Measurements from ENCODE around the gene RASA3.

Gene RASA3

GRCh38 chr13:113955691-113956090 is 176.7 kb downstream of the RASA3 start:
- Histone ChIP-seq H3K9ac (no peak overlapping the region), H3K27ac (no peak overlapping the region), H4K20me1 (peaks cover 0 to 39% (median 0%) of the 10 kb centered on the region in 11 experiments; a peak in 4 of 22 replicates), H3K9me3 (replicated peaks in 1 of 11) (peaks cover 41 to 63% (median 55%) of the 10 kb centered on the region in 11 experiments), H3K4me3 (no peak overlapping the region), H3K4me1 (peaks cover 11 to 21% (median 13%) of the 10 kb centered on the region in 10 experiments), H3K27me3 (no peaks in the 10 kb centered on the region), H3K4me2 (no peak overlapping the region), H3K36me3 (peaks cover 0 to 27% (median 0%) of the 10 kb centered on the region in 11 experiments; a peak in 8 of 22 replicates)
- no peak for TF ChIP-seq Cebpa-rat (IDR thresholded peaks at IDR 0.05)

GRCh38 chr13:113955235-113955634 is 177.2 kb downstream of the RASA3 start:
- Histone ChIP-seq H3K4me2 (no peak overlapping the region), H3K9ac (no peak overlapping the region), H3K4me3 (no peak overlapping the region), H3K36me3 (peaks cover 0 to 27% (median 0%) of the 10 kb centered on the region in 11 experiments; a peak in 8 of 22 replicates), H3K27ac (no peak overlapping the region), H3K27me3 (no peaks in the 10 kb centered on the region), H4K20me1 (peaks cover 0 to 41% (median 0%) of the 10 kb centered on the region in 11 experiments; a peak in 4 of 22 replicates), H3K4me1 (peaks cover 14 to 25% (median 17%) of the 10 kb centered on the region in 10 experiments), H3K9me3 (replicated peaks in 1 of 11) (peaks cover 36 to 58% (median 51%) of the 10 kb centered on the region in 11 experiments)
- no peak for TF ChIP-seq Cebpa-rat (IDR thresholded peaks at IDR 0.05)

GRCh38 chr13:113954046-113954835 is 178.2 kb downstream of the RASA3 start:
- Histone ChIP-seq H3K27ac (no peak overlapping the region), H3K9me3 (replicated peaks in 1 of 11) (peaks cover 26 to 50% (median 41%) of the 10 kb centered on the region in 11 experiments), H3K4me3 (no peak overlapping the region), H4K20me1 (peaks cover 0 to 41% (median 0%) of the 10 kb centered on the region in 11 experiments; a peak in 4 of 22 replicates), H3K4me1 (peaks cover 15 to 31% (median 21%) of the 10 kb centered on the region in 10 experiments), H3K4me2 (no peak overlapping the region), H3K27me3 (no peaks in the 10 kb centered on the region), H3K9ac (no peak overlapping the region), H3K36me3 (peaks cover 0 to 27% (median 0%) of the 10 kb centered on the region in 11 experiments; a peak in 8 of 22 replicates)
- no peak for TF ChIP-seq Cebpa-rat (IDR thresholded peaks at IDR 0.05)

GRCh38 chr13:113953561-113953960 is 178.9 kb downstream of the RASA3 start:
- H3K36me3 ChIP-seq, result peaks cover 0 to 27% (median 0%) of the 10 kb centered on the region in 11 experiments; a peak in 8 of 22 replicates
- peaks cover 22 to 37% (median 28%) of the 10 kb centered on the region in 10 experiments for H3K4me1 ChIP-seq
- H3K9ac ChIP-seq, result no peak overlapping the region
- no peaks in the 10 kb centered on the region for H3K27me3 ChIP-seq
- H3K27ac ChIP-seq, result no peak overlapping the region
- no peak for TF ChIP-seq Cebpa-rat (IDR thresholded peaks at IDR 0.05)
- no peak overlapping the region for H3K4me2 ChIP-seq
- H4K20me1 ChIP-seq, result peaks cover 0 to 41% (median 0%) of the 10 kb centered on the region in 11 experiments; a peak in 4 of 22 replicates
- H3K9me3 ChIP-seq (replicated peaks in 1 of 11), result peaks cover 19 to 47% (median 38%) of the 10 kb centered on the region in 11 experiments
- no peak overlapping the region for H3K4me3 ChIP-seq

GRCh38 chr13:113952983-113953520 is 179.4 kb downstream of the RASA3 start:
- H3K4me1 ChIP-seq, result peaks cover 27 to 42% (median 33%) of the 10 kb centered on the region in 10 experiments
- H3K27ac ChIP-seq, result no peak overlapping the region
- no peak overlapping the region for H3K9ac ChIP-seq
- H4K20me1 ChIP-seq, result peaks cover 0 to 41% (median 0%) of the 10 kb centered on the region in 11 experiments; a peak in 5 of 22 replicates
- H3K27me3 ChIP-seq, result no peaks in the 10 kb centered on the region
- TF ChIP-seq Cebpa-rat (IDR thresholded peaks at IDR 0.05), result no peak
- peaks cover 0 to 27% (median 0%) of the 10 kb centered on the region in 11 experiments; a peak in 7 of 22 replicates for H3K36me3 ChIP-seq
- H3K4me2 ChIP-seq, result no peak overlapping the region
- H3K4me3 ChIP-seq, result no peak overlapping the region
- H3K9me3 ChIP-seq (replicated peaks in 1 of 11), result peaks cover 14 to 42% (median 32%) of the 10 kb centered on the region in 11 experiments; a peak in 21 of 22 replicates

GRCh38 chr13:113952151-113952982 is 180.1 kb downstream of the RASA3 start:
- H3K9me3 ChIP-seq (replicated peaks in 1 of 11), result peaks cover 8 to 35% (median 28%) of the 10 kb centered on the region in 11 experiments; a peak in 21 of 22 replicates
- H3K4me2 ChIP-seq, result no peak overlapping the region
- no peak overlapping the region for H3K27ac ChIP-seq
- H3K27me3 ChIP-seq, result no peaks in the 10 kb centered on the region
- H3K4me3 ChIP-seq, result no peak overlapping the region
- no peak for TF ChIP-seq Cebpa-rat (IDR thresholded peaks at IDR 0.05)
- H3K4me1 ChIP-seq, result peaks cover 34 to 49% (median 40%) of the 10 kb centered on the region in 10 experiments
- peaks cover 0 to 41% (median 0%) of the 10 kb centered on the region in 11 experiments; a peak in 5 of 22 replicates for H4K20me1 ChIP-seq
- H3K36me3 ChIP-seq, result peaks cover 0 to 27% (median 0%) of the 10 kb centered on the region in 11 experiments; a peak in 7 of 22 replicates
- H3K9ac ChIP-seq, result no peak overlapping the region

- Histone ChIP-seq H3K27me3 (no peaks in the 10 kb centered on the region), H3K27ac (peak overlapping the region in 2 of 11 experiments; percentile 5 to 45; a peak in 2 of 22 replicates), H3K9me3 (replicated peaks in 1 of 11) (peaks cover 4 to 26% (median 18%) of the 10 kb centered on the region in 11 experiments; a peak in 21 of 22 replicates), H3K36me3 (peaks cover 0 to 25% (median 0%) of the 10 kb centered on the region in 11 experiments; a peak in 7 of 22 replicates), H3K4me1 (peaks cover 43 to 59% (median 49%) of the 10 kb centered on the region in 10 experiments), H3K4me2 (peak overlapping the region; percentile 68 to 84 (median 79)), H3K4me3 (no peak overlapping the region), H3K9ac (peak overlapping the region in 7 of 11 experiments; percentile 21 to 58 (median 47); a peak in 12 of 22 replicates), H4K20me1 (peaks cover 0 to 49% (median 0%) of the 10 kb centered on the region in 11 experiments; a peak in 7 of 22 replicates)
- no peak for TF ChIP-seq Cebpa-rat (IDR thresholded peaks at IDR 0.05)
These were observed 181.0 kb downstream of the RASA3 start for GRCh38 chr13:113951246-113951999.

Measured in BLaER1 treated with 17β-estradiol and CSF1 and Interleukin-3, amounts not matched to agents 10 nM and 100 nM (cell line).